ENCODE results near the gene ANO4. TPM values are rescaled to one million over a fixed set of nuclear protein-coding genes. Genes with fewer than 3 reads are reported as not detected.

Gene ANO4
- total RNA-seq, 1 donor from 2014 or later = not detected

DNA sequence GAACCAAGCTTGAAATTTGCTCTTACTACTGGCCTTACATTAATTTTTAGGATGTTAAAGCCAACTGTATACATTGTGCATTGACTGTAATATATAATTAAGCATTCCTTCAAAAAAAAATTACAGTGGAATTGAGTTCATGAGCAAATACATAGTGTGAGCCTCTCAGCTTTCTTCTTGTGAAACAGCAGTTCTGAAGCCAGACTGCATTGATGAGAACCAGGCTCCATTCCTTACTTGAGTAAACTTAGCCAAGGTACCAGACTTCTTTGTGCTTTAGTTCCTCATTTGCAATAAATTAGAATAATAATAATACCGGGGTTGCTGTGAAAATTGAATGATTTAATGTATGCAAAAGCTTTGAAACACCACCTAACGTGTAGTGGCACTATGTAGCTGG lies 169.5 kb downstream of the ANO4 start:
- H3K36me3 Mint-ChIP-seq (ENCODE audit: low read depth) = no peaks in the 10 kb centered on the region
- DNase-seq = no peak
- no peaks in the 10 kb centered on the region for H3K4me1 Mint-ChIP-seq
- intact Hi-C loops (cut with micrococcal nuclease) = no loop called here
- TF ChIP-seq, protein P1, sequence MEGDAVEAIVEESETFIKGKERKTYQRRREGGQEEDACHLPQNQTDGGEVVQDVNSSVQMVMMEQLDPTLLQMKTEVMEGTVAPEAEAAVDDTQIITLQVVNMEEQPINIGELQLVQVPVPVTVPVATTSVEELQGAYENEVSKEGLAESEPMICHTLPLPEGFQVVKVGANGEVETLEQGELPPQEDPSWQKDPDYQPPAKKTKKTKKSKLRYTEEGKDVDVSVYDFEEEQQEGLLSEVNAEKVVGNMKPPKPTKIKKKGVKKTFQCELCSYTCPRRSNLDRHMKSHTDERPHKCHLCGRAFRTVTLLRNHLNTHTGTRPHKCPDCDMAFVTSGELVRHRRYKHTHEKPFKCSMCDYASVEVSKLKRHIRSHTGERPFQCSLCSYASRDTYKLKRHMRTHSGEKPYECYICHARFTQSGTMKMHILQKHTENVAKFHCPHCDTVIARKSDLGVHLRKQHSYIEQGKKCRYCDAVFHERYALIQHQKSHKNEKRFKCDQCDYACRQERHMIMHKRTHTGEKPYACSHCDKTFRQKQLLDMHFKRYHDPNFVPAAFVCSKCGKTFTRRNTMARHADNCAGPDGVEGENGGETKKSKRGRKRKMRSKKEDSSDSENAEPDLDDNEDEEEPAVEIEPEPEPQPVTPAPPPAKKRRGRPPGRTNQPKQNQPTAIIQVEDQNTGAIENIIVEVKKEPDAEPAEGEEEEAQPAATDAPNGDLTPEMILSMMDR (IDR thresholded peaks at IDR 0.05) = no peak
- CTCF ChIA-PET = no interaction called here
- H3K27ac Mint-ChIP-seq = no peak overlapping the region
- H3K27me3 Mint-ChIP-seq = peaks cover 3% of the 10 kb centered on the region
- no peaks in the 10 kb centered on the region for H3K9me3 Mint-ChIP-seq
- POLR2A ChIA-PET = no interaction called here
- no peak overlapping the region for H3K4me3 Mint-ChIP-seq
- no peak for ATAC-seq (ENCODE audit: low read depth)

- ChIA-PET POLR2A (no interaction called here), CTCF (interaction anchor here (0.7 kb wide), 1 partner anchor 14 kb away, joined by 3 read pairs; no protein-coding TSS in a partner anchor)
- Mint-ChIP-seq H3K27me3 (no peaks in the 10 kb centered on the region), H3K36me3 (ENCODE audit: low read depth) (no peaks in the 10 kb centered on the region), H3K4me3 (no peak overlapping the region), H3K4me1 (no peaks in the 10 kb centered on the region), H3K9me3 (no peaks in the 10 kb centered on the region), H3K27ac (no peak overlapping the region)
- ATAC-seq (ENCODE audit: low read depth) (no peak), DNase-seq (no peak)
- TF ChIP-seq, protein P1 (IDR thresholded peaks at IDR 0.05) = no peak
- intact Hi-C loops (cut with micrococcal nuclease) = no loop called here
Observed at GRCh38 chr12:100967189-100967588, 172.6 kb downstream of the ANO4 start.

- ChIA-PET CTCF (no interaction called here), POLR2A (no interaction called here)
- TF ChIP-seq, protein P1 (IDR thresholded peaks at IDR 0.05) = no peak
- Mint-ChIP-seq H3K27ac (no peak overlapping the region), H3K27me3 (no peaks in the 10 kb centered on the region), H3K4me1 (no peaks in the 10 kb centered on the region), H3K9me3 (no peaks in the 10 kb centered on the region), H3K36me3 (ENCODE audit: low read depth) (no peaks in the 10 kb centered on the region), H3K4me3 (no peak overlapping the region)
- DNase-seq (no peak), ATAC-seq (ENCODE audit: low read depth) (no peak)
- intact Hi-C loops (cut with micrococcal nuclease) = no loop called here
Observed at GRCh38 chr12:100970894-100971293, 176.3 kb downstream of the ANO4 start.

DNA sequence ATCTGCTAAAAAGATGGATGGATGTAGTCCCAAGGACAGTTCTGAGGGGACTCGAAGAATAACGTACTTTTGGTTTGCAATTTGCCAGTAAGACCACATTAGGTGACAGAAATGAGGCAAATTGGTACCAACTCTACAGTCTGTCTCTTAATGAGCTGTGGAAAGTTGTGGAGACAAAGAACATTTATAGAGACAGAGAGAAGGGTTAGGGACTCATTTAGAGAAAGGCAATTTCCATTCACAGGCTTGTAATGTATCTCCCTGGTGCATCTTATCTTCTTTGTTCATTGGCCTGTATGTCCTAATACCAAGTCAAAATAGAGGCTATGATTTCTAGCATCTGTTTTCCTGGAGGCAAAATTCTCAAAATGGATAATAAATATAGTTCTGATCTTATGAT lies 177.5 kb downstream of the ANO4 start:
- no peaks in the 10 kb centered on the region for H3K9me3 Mint-ChIP-seq
- TF ChIP-seq, protein P1 (IDR thresholded peaks at IDR 0.05) = no peak
- DNase-seq (no peak), ATAC-seq (ENCODE audit: low read depth) (no peak)
- POLR2A ChIA-PET = no interaction called here
- no peak overlapping the region for H3K4me3 Mint-ChIP-seq
- H3K27ac Mint-ChIP-seq = no peak overlapping the region
- H3K4me1 Mint-ChIP-seq = no peaks in the 10 kb centered on the region
- CTCF ChIA-PET = no interaction called here
- intact Hi-C loops (cut with micrococcal nuclease) = no loop called here
- H3K36me3 Mint-ChIP-seq (ENCODE audit: low read depth) = no peaks in the 10 kb centered on the region
- H3K27me3 Mint-ChIP-seq = no peaks in the 10 kb centered on the region

- POLR2A ChIA-PET = no interaction called here
- no peaks in the 10 kb centered on the region for H3K9me3 Mint-ChIP-seq
- H3K27me3 Mint-ChIP-seq = no peaks in the 10 kb centered on the region
- DNase-seq (no peak), ATAC-seq (ENCODE audit: low read depth) (no peak)
- no peaks in the 10 kb centered on the region for H3K4me1 Mint-ChIP-seq
- H3K27ac Mint-ChIP-seq = no peak overlapping the region
- no peak overlapping the region for H3K4me3 Mint-ChIP-seq
- no peaks in the 10 kb centered on the region for H3K36me3 Mint-ChIP-seq (ENCODE audit: low read depth)
- TF ChIP-seq, protein P1 (IDR thresholded peaks at IDR 0.05) = no peak
- CTCF ChIA-PET = no interaction called here
- intact Hi-C loops (cut with micrococcal nuclease) = no loop called here
Observed at GRCh38 chr12:100974341-100974740, 179.8 kb downstream of the ANO4 start.

All from activated B cell treated with CpG ODN at 0.5 μM for 24 hours (primary cell).